NCI-H128 (cell line): Measurements from ENCODE around the gene LIN7C.
"Not testable (repeated sequence)": the region's sequence is repeated elsewhere in the genome, so short reads cannot be mapped to it uniquely, and the experiment has no call there.

ENCODE experiments used
- DNase-seq: peaks from one replicate; lab custom pipeline; 2025; ENCODE audit not compliant: unreplicated experiment; lab: John Stamatoyannopoulos, UW

LIN7C gene

GRCh38 chr11:27448184-27448540, 58.4 kb downstream of the LIN7C start:
- not testable (repeated sequence) for DNase-seq

- DNase-seq, result no peak
Measured at GRCh38 chr11:27447288-27448183, 59.0 kb downstream of the LIN7C start.

- DNase-seq, result no peak
Measured at GRCh38 chr11:27445625-27446024, 60.9 kb downstream of the LIN7C start.

- no peak for DNase-seq
Measured at GRCh38 chr11:27444801-27445215, 61.8 kb downstream of the LIN7C start.
